HepG2 (cell line): ENCODE data around the gene CLEC18A. TPM values are rescaled to one million over a fixed set of nuclear protein-coding genes. Genes with fewer than 3 reads are reported as not detected.

Experiments
- ATAC-seq: fragments of 200-7000 bp; cut with Tn5 transposase; 3 replicates; pipeline ENCODE4 v1.9.1; 2020; ENCODE audit warnings: mild to moderate bottlenecking, moderate library complexity
- BruUV-seq: library from RNA; stranded (reverse); fragments of 400-500 nt; replicated peaks from 2 replicates; lab custom pipeline; 2021; lab: Mats Ljungman, UMichigan
- CTCF ChIA-PET: fragments of 300-600 bp; formaldehyde crosslinking; extraction: SDS; loops from one replicate; lab custom pipeline; 2021; ENCODE audit warnings: low total read pairs, inconsistent platforms, low intra/inter-chr PET ratio; lab: Yijun Ruan, JAX
- POLR2A ChIA-PET: fragments of 350-600 bp; sonication (Branson Sonifier 250); formaldehyde crosslinking; loops from one replicate; lab custom pipeline; 2020; ENCODE audit warnings: antibody characterized with exemption, inconsistent platforms; lab: Yijun Ruan, JAX
- DNase-seq: peaks from one replicate; pipeline ENCODE4 v3.0.0-alpha.2; 2015; ENCODE audit warnings: low spot score
- FAIRE-seq: peaks from 3 replicates; lab custom pipeline; 2011; peaks lifted over from hg19 to GRCh38; lab: Jason Lieb, UNC
- H2AFZ ChIP-seq: one replicate; pipeline ENCODE4 v1.6.1; 2011; ENCODE audit warnings: low read length, inconsistent platforms
- H3K27ac ChIP-seq: fragments of 300-600 bp; 3 replicates; pipeline ENCODE4 v1.8.0; 2011; ENCODE audit warnings: mixed run types, mild to moderate bottlenecking, mixed read lengths, low read length, inconsistent platforms; ENCODE audit not compliant: insufficient read depth; ENCODE audit errors: extremely low read length
- H3K27me3 ChIP-seq, 2 experiments: fragments of 200-600 bp in 1 of 2; 2 replicates in 1 of 2; 3 replicates in 1 of 2; pipeline versions ENCODE4 v1.6.0 to v1.8.0; 2011; ENCODE audit warnings: low read length in 2 of 2, mild to moderate bottlenecking in 2 of 2, moderate library complexity in 2 of 2, inconsistent platforms in 1 of 2; ENCODE audit not compliant: insufficient read depth in 2 of 2, control insufficient read depth in 1 of 2
- H3K36me3 ChIP-seq, 2 experiments: fragments of 200-600 bp in 1 of 2; replicated peaks in 1 of 2; 2 replicates in 1 of 2; 3 replicates in 1 of 2; pipeline versions ENCODE4 v1.5.1 to v1.8.0; 2011; ENCODE audit warnings: low read length in 2 of 2, inconsistent platforms in 1 of 2; ENCODE audit not compliant: insufficient read depth in 2 of 2, control insufficient read depth in 1 of 2
- H3K4me1 ChIP-seq: 2 replicates; pipeline ENCODE4 v1.5.1; 2012; ENCODE audit warnings: low read length, inconsistent platforms; ENCODE audit not compliant: insufficient read depth
- H3K4me2 ChIP-seq: 2 replicates; pipeline ENCODE4 v1.6.0; 2011; ENCODE audit warnings: low read depth, low read length, inconsistent platforms
- H3K4me3 ChIP-seq, 3 experiments: fragments of 200-600 bp in 1 of 3; sonication (generic), shearing (Covaris generic) in 1 of 3; replicated peaks in 1 of 3; 2 replicates each; pipeline ENCODE4 v1.5.1; 2011 to 2016; ENCODE audit warnings: low read length in 3 of 3, inconsistent platforms in 2 of 3, low read depth in 2 of 3, mild to moderate bottlenecking in 2 of 3, control low read depth in 1 of 3, mixed read lengths in 1 of 3; ENCODE audit not compliant: insufficient read depth in 1 of 3
- H3K79me2 ChIP-seq: one replicate; pipeline ENCODE4 v1.6.1; 2011; ENCODE audit warnings: low read length, inconsistent platforms; ENCODE audit not compliant: insufficient read depth
- H3K9ac ChIP-seq: 2 replicates; pipeline ENCODE4 v1.6.0; 2011; ENCODE audit warnings: mild to moderate bottlenecking, low read depth, low read length, inconsistent platforms; ENCODE audit not compliant: insufficient read depth
- H3K9me3 ChIP-seq: 2 replicates; pipeline ENCODE4 v1.5.1; 2012; ENCODE audit warnings: mild to moderate bottlenecking, low read length
- H4K20me1 ChIP-seq: 2 replicates; pipeline ENCODE4 v1.6.0; 2011; ENCODE audit warnings: inconsistent platforms, mild to moderate bottlenecking, low read length, moderate library complexity; ENCODE audit not compliant: insufficient read depth
- KAT2B ChIP-seq: fragments of 150-350 bp; IDR thresholded peaks from 2 replicates; pipeline ENCODE4 v1.6.1; 2014; ENCODE audit warnings: low read depth, low read length, borderline replicate concordance
- SYNCRIP ChIP-seq: fragments of 200-400 bp; formaldehyde crosslinking; IDR thresholded peaks from 2 replicates; pipeline ENCODE4 v1.6.1; 2018; ENCODE audit warnings: mild to moderate bottlenecking, low read depth, low read length; ENCODE audit not compliant: insufficient read depth
- ZNF674 ChIP-seq: sonication (generic); formaldehyde crosslinking; IDR thresholded peaks from 2 replicates; pipeline ENCODE4 v1.5.0; 2020; ENCODE audit warnings: low read depth, mild to moderate bottlenecking, missing genetic modification reagents
- WGBS: methylation state at CpG from one replicate; pipeline ENCODE4 v1.1.6; 2017; ENCODE audit warnings: low lambda C conversion rate; 5-methylcytosine and 5-hydroxymethylcytosine counted together
- in situ Hi-C: cut with HindIII; loops from 2 replicates; pipeline ENCODE4 v1.10.0; 2017; ENCODE audit warnings: low pct_unique_long_range_greater_than_20kb; ENCODE audit not compliant: extremely low pct_ligation_motif_present
- intact Hi-C: fragments of 100-400 bp; cut with micrococcal nuclease; formaldehyde crosslinking; loops from one replicate; pipeline ENCODE4 v1.10.0; 2022; ENCODE audit not compliant: unreplicated experiment
- polyA plus RNA-seq, 8 experiments: library from polyadenylated mRNA; depleted of rRNA in 3 of 8; stranded (reverse) in 7 of 8; unstranded in 1 of 8; fragments of >200 nt; fragmentation: Illumina TruSeq in 4 of 8; extraction: Trizol in 4 of 8; gene quantifications; 2 replicates each; pipeline versions ENCODE4 v1.2.1 to v1.2.3, GENCODE V29; 2011 to 2016; ENCODE audit warnings: low read depth in 4 of 8, missing spikeins in 1 of 8, mixed read lengths in 1 of 8; ENCODE audit not compliant: insufficient read depth in 1 of 8
- total RNA-seq, 5 experiments: library from RNA; depleted of rRNA; stranded (reverse); fragments of >200 nt; fragmentation: Illumina TruSeq; extraction: Trizol; gene quantifications; 2 replicates each; pipeline ENCODE4 v1.2.3, GENCODE V29; 2016; ENCODE audit warnings: low read depth in 1 of 5
- TF ChIP-seq, protein P1 (sequence below): sonication (generic); formaldehyde crosslinking; IDR thresholded peaks from 2 replicates; pipeline ENCODE4 v1.5.1; 2020; ENCODE audit warnings: mild to moderate bottlenecking, moderate library complexity, missing genetic modification reagents
- TF ChIP-seq, protein P2 (sequence below): sonication (generic); formaldehyde crosslinking; IDR thresholded peaks from 2 replicates; pipeline ENCODE4 v1.4.0; 2020; ENCODE audit warnings: missing genetic modification reagents

CLEC18A gene
- total and polyA plus RNA-seq, 2 of the 13 experiments (the other 11 are each of a cell fraction or from before 2014, with no cell fraction given), result 0.22 to 0.42 TPM

DNA sequence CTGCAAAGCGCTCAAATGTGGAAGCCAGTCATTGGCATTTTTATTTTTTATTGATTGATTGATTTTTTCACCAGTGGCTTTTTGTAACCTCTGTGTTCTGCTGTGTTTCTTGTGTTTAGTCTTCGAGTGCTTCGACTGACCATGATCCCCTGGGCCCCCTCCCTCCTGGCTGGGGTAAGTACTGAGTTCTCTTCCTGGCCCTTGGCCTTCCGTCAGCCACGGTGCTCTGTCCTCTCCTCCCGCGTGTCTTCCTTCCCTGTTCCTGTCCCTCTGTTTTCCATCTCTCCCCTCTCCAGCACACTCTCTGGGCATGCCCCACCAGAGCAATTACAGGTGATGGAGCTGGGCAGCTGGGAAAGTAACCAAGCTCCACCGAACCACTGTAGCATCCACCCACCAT lies 25.8 kb upstream of the CLEC18A start:
- Histone ChIP-seq H3K36me3 (peaks cover 6 to 9% of the 10 kb centered on the region in 2 experiments; a peak in 4 of 5 replicates), H2AFZ (no peak overlapping the region), H3K9ac (no peak overlapping the region), H3K4me1 (peaks cover 45% of the 10 kb centered on the region), H3K4me2 (no peak overlapping the region), H3K4me3 (no peak overlapping the region), H3K27me3 (no peaks in the 10 kb centered on the region), H3K79me2 (no peaks in the 10 kb centered on the region), H3K27ac (no peak overlapping the region), H4K20me1 (no peaks in the 10 kb centered on the region), H3K9me3 (no peaks in the 10 kb centered on the region)
- POLR2A ChIA-PET, result no interaction called here
- in situ Hi-C loops (loop anchor here (5.0 kb wide), 1 partner anchor 128 kb away; no protein-coding TSS in a partner anchor), intact Hi-C loops (no loop called here)
- no TSS peak for BruUV-seq
- DNase-seq, result no peak
- TF ChIP-seq ZNF674 (no peak), KAT2B (peak; percentile 22; the same call in 1 of the 2 replicates)
- 85% methylated on average over 8 of the region's 8 CpGs for WGBS
- no peak for FAIRE-seq
- no peak for ATAC-seq
- CTCF ChIA-PET, result no interaction called here

DNA sequence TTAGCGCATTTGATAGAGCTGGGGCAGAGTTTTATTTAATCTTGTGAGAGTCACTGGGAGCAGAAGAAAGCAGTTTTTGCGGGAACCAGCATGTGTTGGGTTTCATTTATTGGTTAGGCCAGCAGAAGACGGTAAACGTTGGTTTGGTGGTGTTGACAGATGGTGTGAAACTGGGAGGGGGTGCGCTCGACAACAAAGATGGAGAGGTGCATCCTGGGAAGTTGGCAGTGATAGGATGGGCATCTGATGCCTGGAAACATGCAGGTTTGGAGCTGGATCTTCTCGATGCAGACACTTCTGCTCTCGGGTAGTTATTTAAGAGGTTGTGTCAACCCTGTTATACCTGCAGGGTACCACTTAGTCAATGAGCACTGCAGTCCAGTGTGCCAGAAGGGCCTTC lies 24.9 kb upstream of the CLEC18A start:
- Histone ChIP-seq H3K9me3 (no peaks in the 10 kb centered on the region), H3K4me1 (peaks cover 45% of the 10 kb centered on the region), H3K27ac (no peak overlapping the region), H3K27me3 (no peaks in the 10 kb centered on the region), H3K4me3 (no peak overlapping the region), H3K4me2 (no peak overlapping the region), H3K36me3 (peaks cover 8 to 17% of the 10 kb centered on the region in 2 experiments; a peak in 4 of 5 replicates), H3K9ac (no peak overlapping the region), H4K20me1 (no peaks in the 10 kb centered on the region), H3K79me2 (no peaks in the 10 kb centered on the region), H2AFZ (no peak overlapping the region)
- FAIRE-seq, result no peak
- WGBS, result 93% methylated on average over 8 of the region's 8 CpGs
- no peak for ATAC-seq
- POLR2A ChIA-PET, result no interaction called here
- no peak for DNase-seq
- CTCF ChIA-PET, result no interaction called here
- no peak for TF ChIP-seq SYNCRIP
- TF ChIP-seq, protein P1, sequence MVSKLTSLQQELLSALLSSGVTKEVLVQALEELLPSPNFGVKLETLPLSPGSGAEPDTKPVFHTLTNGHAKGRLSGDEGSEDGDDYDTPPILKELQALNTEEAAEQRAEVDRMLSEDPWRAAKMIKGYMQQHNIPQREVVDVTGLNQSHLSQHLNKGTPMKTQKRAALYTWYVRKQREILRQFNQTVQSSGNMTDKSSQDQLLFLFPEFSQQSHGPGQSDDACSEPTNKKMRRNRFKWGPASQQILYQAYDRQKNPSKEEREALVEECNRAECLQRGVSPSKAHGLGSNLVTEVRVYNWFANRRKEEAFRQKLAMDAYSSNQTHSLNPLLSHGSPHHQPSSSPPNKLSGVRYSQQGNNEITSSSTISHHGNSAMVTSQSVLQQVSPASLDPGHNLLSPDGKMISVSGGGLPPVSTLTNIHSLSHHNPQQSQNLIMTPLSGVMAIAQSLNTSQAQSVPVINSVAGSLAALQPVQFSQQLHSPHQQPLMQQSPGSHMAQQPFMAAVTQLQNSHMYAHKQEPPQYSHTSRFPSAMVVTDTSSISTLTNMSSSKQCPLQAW (CRISPR knock-in tag), result no peak
- TF ChIP-seq, protein P2, sequence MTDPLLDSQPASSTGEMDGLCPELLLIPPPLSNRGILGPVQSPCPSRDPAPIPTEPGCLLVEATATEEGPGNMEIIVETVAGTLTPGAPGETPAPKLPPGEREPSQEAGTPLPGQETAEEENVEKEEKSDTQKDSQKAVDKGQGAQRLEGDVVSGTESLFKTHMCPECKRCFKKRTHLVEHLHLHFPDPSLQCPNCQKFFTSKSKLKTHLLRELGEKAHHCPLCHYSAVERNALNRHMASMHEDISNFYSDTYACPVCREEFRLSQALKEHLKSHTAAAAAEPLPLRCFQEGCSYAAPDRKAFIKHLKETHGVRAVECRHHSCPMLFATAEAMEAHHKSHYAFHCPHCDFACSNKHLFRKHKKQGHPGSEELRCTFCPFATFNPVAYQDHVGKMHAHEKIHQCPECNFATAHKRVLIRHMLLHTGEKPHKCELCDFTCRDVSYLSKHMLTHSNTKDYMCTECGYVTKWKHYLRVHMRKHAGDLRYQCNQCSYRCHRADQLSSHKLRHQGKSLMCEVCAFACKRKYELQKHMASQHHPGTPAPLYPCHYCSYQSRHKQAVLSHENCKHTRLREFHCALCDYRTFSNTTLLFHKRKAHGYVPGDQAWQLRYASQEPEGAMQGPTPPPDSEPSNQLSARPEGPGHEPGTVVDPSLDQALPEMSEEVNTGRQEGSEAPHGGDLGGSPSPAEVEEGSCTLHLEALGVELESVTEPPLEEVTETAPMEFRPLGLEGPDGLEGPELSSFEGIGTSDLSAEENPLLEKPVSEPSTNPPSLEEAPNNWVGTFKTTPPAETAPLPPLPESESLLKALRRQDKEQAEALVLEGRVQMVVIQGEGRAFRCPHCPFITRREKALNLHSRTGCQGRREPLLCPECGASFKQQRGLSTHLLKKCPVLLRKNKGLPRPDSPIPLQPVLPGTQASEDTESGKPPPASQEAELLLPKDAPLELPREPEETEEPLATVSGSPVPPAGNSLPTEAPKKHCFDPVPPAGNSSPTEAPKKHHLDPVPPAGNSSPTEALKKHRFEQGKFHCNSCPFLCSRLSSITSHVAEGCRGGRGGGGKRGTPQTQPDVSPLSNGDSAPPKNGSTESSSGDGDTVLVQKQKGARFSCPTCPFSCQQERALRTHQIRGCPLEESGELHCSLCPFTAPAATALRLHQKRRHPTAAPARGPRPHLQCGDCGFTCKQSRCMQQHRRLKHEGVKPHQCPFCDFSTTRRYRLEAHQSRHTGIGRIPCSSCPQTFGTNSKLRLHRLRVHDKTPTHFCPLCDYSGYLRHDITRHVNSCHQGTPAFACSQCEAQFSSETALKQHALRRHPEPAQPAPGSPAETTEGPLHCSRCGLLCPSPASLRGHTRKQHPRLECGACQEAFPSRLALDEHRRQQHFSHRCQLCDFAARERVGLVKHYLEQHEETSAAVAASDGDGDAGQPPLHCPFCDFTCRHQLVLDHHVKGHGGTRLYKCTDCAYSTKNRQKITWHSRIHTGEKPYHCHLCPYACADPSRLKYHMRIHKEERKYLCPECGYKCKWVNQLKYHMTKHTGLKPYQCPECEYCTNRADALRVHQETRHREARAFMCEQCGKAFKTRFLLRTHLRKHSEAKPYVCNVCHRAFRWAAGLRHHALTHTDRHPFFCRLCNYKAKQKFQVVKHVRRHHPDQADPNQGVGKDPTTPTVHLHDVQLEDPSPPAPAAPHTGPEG, result no peak
- in situ Hi-C loops (loop anchor here (5.0 kb wide), 1 partner anchor 129 kb away; no protein-coding TSS in a partner anchor), intact Hi-C loops (no loop called here)
- no TSS peak for BruUV-seq
